ENCODE results near the gene MT1G. TPM values are rescaled to one million over a fixed set of nuclear protein-coding genes. Genes with fewer than 3 reads are reported as not detected.

Gene MT1G
- total and polyA plus RNA-seq, 9 of the 15 experiments (the other 6 are each of a cell fraction or from before 2014, with no cell fraction given) = 0.28 to 1.7 (median 0.69) TPM; not detected in 4

- no peak for ATAC-seq
- CTCF ChIA-PET (ENCODE audit: low intra/inter-chr PET ratio) = no interaction called here
- intact Hi-C loops (cut with micrococcal nuclease) (no loop called here), in situ Hi-C loops (cut with MboI) (no loop called here)
- Histone ChIP-seq H3K4me2 (ENCODE audit: insufficient read depth, low read length) (no peak overlapping the region), H3K27ac (ENCODE audit: extremely low read depth, low read depth, low read length) (no peak overlapping the region), H4K20me1 (replicated peaks; ENCODE audit: control insufficient read depth, insufficient read depth, low read length) (0 out of 2 replicates have a peak, but pooled peaks cover 3% of the 10 kb centered on the region), H3K27me3 (ENCODE audit: control insufficient read depth in 2 of 2, insufficient read depth in 2 of 2, low read length in 2 of 2) (peaks cover 41 to 70% of the 10 kb centered on the region in 2 experiments; a peak in 4 of 5 replicates), H3K9me1 (ENCODE audit: control insufficient read depth, insufficient read depth, low read length) (no peaks in the 10 kb centered on the region), H3K4me1 (replicated peaks in 1 of 2; ENCODE audit: control insufficient read depth in 2 of 2, insufficient read depth in 2 of 2, low read length in 2 of 2) (peaks cover 0 to 14% of the 10 kb centered on the region in 2 experiments; a peak in 2 of 5 replicates), H3K4me3 (no peak overlapping the region), H2AFZ (ENCODE audit: low read depth, low read length) (no peak overlapping the region), H3K9ac (ENCODE audit: insufficient read depth in 1 of 2, low read depth in 2 of 2, low read length in 2 of 2) (no peak overlapping the region), H3K9me3 (replicated peaks; ENCODE audit: control insufficient read depth, insufficient read depth, low read depth, low read length) (no peaks in the 10 kb centered on the region), H3K79me2 (ENCODE audit: control insufficient read depth, insufficient read depth, low read length) (no peaks in the 10 kb centered on the region), H3K36me3 (ENCODE audit: control insufficient read depth, insufficient read depth, low read length) (no peaks in the 10 kb centered on the region)
- peak; percentile 32 for TF ChIP-seq ZFP36 (IDR thresholded peaks at IDR 0.05; ENCODE audit: low read depth, low read length, partially characterized antibody)
- TF ChIP-seq SPI1 (IDR thresholded peaks at IDR 0.05; ENCODE audit: borderline replicate concordance, low read depth, low read length) = peak; percentile 33; the same call in 1 of the 2 replicates
- TF ChIP-seq ARID3B (CRISPR knock-in tag; IDR thresholded peaks at IDR 0.05; ENCODE audit: borderline replicate concordance) = no peak
- WGBS (ENCODE audit: insufficient coverage, low coverage, missing lambda C conversion rate) = 6% methylated on average over 3 of the region's 3 CpGs
- DNase-seq (ENCODE audit: extremely low read depth in 1 of 4, low spot score in 3 of 4) = no peak
- POLR2A ChIA-PET = no interaction called here
- no peak for FAIRE-seq
- BruUV-seq (replicated peaks) = no TSS peak
Observed at GRCh38 chr16:56629531-56629930, 38.3 kb downstream of the MT1G start.

Measured in K562 (cell line).